Measurements from ENCODE around the gene FAIM2. TPM values are rescaled to one million over a fixed set of nuclear protein-coding genes. Genes with fewer than 3 reads are reported as not detected.
A peak's percentile ranks its signal among the peaks of the same experiment; 100 is the strongest.

Gene FAIM2
- total and polyA plus RNA-seq, 2 experiments from 2014 or later, result 0.86 to 4.6 TPM

DNA sequence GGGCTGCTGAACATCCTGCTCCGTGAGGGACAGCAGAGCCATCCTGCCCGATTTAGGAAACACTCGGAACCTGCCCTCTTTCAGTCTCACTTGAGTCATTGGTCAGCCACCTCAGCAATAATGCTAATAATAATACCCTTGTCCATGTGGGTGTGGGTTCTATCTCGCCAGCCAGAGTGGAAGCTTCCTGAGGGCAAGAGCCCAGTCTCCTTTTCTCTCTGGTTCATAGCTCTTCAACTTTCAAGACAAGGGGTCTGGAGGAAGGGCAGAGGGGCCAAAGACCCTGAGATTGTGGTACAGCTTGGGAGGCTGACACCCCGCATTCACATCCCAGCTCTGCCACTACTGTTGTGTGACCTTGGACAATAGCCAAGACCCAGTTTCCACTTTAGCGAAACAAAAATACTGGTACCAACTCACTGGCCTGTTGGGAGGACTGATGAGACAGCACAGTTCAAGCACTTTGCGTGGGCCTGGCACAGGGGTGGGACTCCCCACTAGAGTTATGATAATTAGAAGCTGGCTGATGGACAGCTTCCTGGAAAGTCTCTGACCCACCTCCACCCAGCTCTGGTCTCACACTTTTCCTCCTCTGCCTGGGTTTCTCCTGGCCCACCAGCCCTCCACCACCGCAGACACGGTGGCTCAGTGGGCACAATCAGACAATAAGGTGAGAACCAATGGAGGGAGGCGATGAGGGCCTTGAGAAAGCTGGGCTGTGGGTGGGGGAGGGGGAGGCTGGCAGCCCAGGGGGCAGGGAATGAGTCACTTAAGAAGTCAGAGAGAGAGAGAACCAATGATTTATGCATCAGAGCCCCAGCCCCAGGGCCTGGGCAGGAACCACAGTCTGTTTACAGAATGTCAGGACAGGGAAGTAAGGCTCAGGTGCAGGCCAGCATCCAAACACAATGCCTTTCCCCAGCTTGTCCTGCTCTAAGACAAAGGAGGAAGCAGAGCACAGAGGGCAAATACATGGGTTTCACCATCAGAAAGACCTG is 9.6 kb downstream of the FAIM2 start:
- Histone ChIP-seq H3K27me3 (replicated peaks; ENCODE audit: insufficient read depth) (no peaks in the 10 kb centered on the region), H3K36me3 (ENCODE audit: low read depth) (no peaks in the 10 kb centered on the region), H3K4me3 (no peak overlapping the region), H3K9ac (no peak overlapping the region), H3K4me1 (ENCODE audit: insufficient read depth) (no peaks in the 10 kb centered on the region), H3K27ac (no peak overlapping the region), H2AFZ (no peak overlapping the region), H3K9me3 (ENCODE audit: low read depth) (no peaks in the 10 kb centered on the region), H3K4me2 (ENCODE audit: unreplicated experiment) (no peak overlapping the region), H3F3A (ENCODE audit: insufficient read depth) (no peaks in the 10 kb centered on the region), H3K79me2 (ENCODE audit: insufficient read depth) (no peaks in the 10 kb centered on the region), H4K20me1 (ENCODE audit: insufficient read depth) (no peaks in the 10 kb centered on the region), H3K9me2 (ENCODE audit: insufficient read depth) (no peaks in the 10 kb centered on the region)
- TF ChIP-seq EZH2 (IDR thresholded peaks at IDR 0.05; ENCODE audit: insufficient read depth, poor library complexity, severe bottlenecking), result no peak
- TF ChIP-seq EZH2phosphoT487 (IDR thresholded peaks at IDR 0.05; ENCODE audit: insufficient read depth, low read depth), result no peak
- in situ Hi-C loops (cut with MboI), result no loop called here
- DNase-seq, result peak; percentile 17
- 79 to 80% methylated on average over 10 of the region's 10 CpGs for WGBS, 2 experiments (ENCODE audit: low coverage in 1 of 2, low lambda C conversion rate in 2 of 2, missing lambda C conversion rate in 2 of 2)

DNA sequence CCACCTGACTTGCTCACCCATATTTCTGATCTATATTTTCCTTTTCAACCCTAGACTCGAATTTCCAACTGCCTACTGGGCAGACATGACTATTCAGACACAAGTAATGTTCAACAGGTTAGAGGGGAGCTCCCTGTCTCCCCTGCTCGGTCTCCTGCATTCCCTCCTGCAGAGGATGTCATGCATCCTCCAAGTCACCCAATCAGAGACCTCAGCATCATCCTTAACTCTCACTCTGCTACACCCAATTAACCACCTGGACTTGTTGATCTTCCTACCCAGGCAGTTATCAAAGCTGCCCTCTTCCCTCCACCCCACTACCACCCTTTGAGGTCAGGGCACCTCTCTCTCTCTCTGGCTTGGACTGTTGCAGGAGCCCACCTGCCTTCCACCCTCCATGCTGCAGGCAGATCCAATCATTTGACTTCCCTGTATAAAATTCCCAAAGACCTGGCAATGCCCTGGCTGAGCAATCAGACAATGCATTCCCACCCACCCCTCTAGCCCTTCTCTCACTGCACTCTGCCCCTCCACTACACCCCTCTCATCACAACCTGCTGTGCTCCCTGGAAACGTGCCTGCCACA is 10.9 kb downstream of the FAIM2 start:
- H3K27me3 ChIP-seq (replicated peaks; ENCODE audit: insufficient read depth), result no peaks in the 10 kb centered on the region
- H3F3A ChIP-seq (ENCODE audit: insufficient read depth), result no peaks in the 10 kb centered on the region
- H3K9me3 ChIP-seq (ENCODE audit: low read depth), result no peaks in the 10 kb centered on the region
- no peaks in the 10 kb centered on the region for H3K79me2 ChIP-seq (ENCODE audit: insufficient read depth)
- DNase-seq, result no peak
- H3K27ac ChIP-seq, result no peak overlapping the region
- no peak overlapping the region for H3K4me2 ChIP-seq (ENCODE audit: unreplicated experiment)
- no peaks in the 10 kb centered on the region for H3K36me3 ChIP-seq (ENCODE audit: low read depth)
- no peak overlapping the region for H3K9ac ChIP-seq
- H3K4me3 ChIP-seq, result no peak overlapping the region
- H4K20me1 ChIP-seq (ENCODE audit: insufficient read depth), result no peaks in the 10 kb centered on the region
- 16 to 20% methylated on average over 3 of the region's 3 CpGs for WGBS, 2 experiments (ENCODE audit: low coverage in 1 of 2, low lambda C conversion rate in 2 of 2, missing lambda C conversion rate in 2 of 2)
- no peaks in the 10 kb centered on the region for H3K4me1 ChIP-seq (ENCODE audit: insufficient read depth)
- H2AFZ ChIP-seq, result no peak overlapping the region
- no peaks in the 10 kb centered on the region for H3K9me2 ChIP-seq (ENCODE audit: insufficient read depth)
- in situ Hi-C loops (cut with MboI), result no loop called here
- no peak for TF ChIP-seq EZH2 (IDR thresholded peaks at IDR 0.05; ENCODE audit: insufficient read depth, poor library complexity, severe bottlenecking)
- TF ChIP-seq EZH2phosphoT487 (IDR thresholded peaks at IDR 0.05; ENCODE audit: insufficient read depth, low read depth), result no peak

DNA sequence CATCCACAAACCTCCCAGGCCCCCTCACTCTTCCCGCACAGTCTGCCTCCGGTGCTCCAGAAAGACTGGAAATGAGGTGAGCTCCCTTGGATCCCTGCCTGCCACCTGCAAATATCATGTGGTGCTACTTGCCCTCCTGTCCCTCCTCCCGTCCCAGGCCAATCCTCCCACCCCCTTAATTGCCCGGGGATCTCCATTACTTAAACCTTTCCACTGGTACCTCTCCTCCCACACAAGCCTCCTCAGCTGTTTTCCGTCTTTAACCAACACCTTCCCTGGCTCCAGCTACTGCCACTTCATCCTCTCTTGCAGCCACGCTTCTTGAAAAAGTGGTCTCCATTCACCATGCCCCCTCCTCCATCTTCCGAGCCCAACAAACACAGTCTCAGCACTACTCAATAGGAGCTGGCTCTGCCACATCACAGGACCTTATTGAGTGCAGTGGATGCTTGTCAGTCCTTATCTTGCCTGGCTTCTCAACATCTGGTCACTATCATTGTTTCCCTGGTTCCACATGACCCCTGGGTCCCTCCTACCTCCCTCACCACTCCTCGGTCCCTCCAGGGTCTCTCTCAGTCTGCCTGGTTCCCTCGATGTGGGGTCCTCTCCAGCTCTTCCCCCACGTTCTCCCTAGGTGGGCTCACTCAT is 11.5 kb downstream of the FAIM2 start:
- H3K9me3 ChIP-seq (ENCODE audit: low read depth), result no peaks in the 10 kb centered on the region
- TF ChIP-seq EZH2 (IDR thresholded peaks at IDR 0.05; ENCODE audit: insufficient read depth, poor library complexity, severe bottlenecking), result no peak
- no peak for TF ChIP-seq EZH2phosphoT487 (IDR thresholded peaks at IDR 0.05; ENCODE audit: insufficient read depth, low read depth)
- in situ Hi-C loops (cut with MboI), result no loop called here
- H3K79me2 ChIP-seq (ENCODE audit: insufficient read depth), result no peaks in the 10 kb centered on the region
- 53 to 56% methylated on average over 10 of the region's 10 CpGs for WGBS, 2 experiments (ENCODE audit: low coverage in 1 of 2, low lambda C conversion rate in 2 of 2, missing lambda C conversion rate in 2 of 2)
- H3K4me3 ChIP-seq, result no peak overlapping the region
- no peaks in the 10 kb centered on the region for H3K9me2 ChIP-seq (ENCODE audit: insufficient read depth)
- no peaks in the 10 kb centered on the region for H3K36me3 ChIP-seq (ENCODE audit: low read depth)
- DNase-seq, result no peak
- no peaks in the 10 kb centered on the region for H3F3A ChIP-seq (ENCODE audit: insufficient read depth)
- no peaks in the 10 kb centered on the region for H3K27me3 ChIP-seq (replicated peaks; ENCODE audit: insufficient read depth)
- H3K9ac ChIP-seq, result no peak overlapping the region
- H2AFZ ChIP-seq, result no peak overlapping the region
- no peaks in the 10 kb centered on the region for H4K20me1 ChIP-seq (ENCODE audit: insufficient read depth)
- H3K4me1 ChIP-seq (ENCODE audit: insufficient read depth), result no peaks in the 10 kb centered on the region
- H3K4me2 ChIP-seq (ENCODE audit: unreplicated experiment), result no peak overlapping the region
- H3K27ac ChIP-seq, result no peak overlapping the region

GRCh38 chr12:49891476-49891875 is 12.2 kb downstream of the FAIM2 start:
- H3K4me3 ChIP-seq, result no peak overlapping the region
- H3F3A ChIP-seq (ENCODE audit: insufficient read depth), result no peaks in the 10 kb centered on the region
- DNase-seq, result no peak
- no peaks in the 10 kb centered on the region for H3K79me2 ChIP-seq (ENCODE audit: insufficient read depth)
- no peak overlapping the region for H2AFZ ChIP-seq
- no peak for TF ChIP-seq EZH2 (IDR thresholded peaks at IDR 0.05; ENCODE audit: insufficient read depth, poor library complexity, severe bottlenecking)
- no peak for TF ChIP-seq EZH2phosphoT487 (IDR thresholded peaks at IDR 0.05; ENCODE audit: insufficient read depth, low read depth)
- no peaks in the 10 kb centered on the region for H3K4me1 ChIP-seq (ENCODE audit: insufficient read depth)
- H3K9me3 ChIP-seq (ENCODE audit: low read depth), result no peaks in the 10 kb centered on the region
- no peaks in the 10 kb centered on the region for H3K27me3 ChIP-seq (replicated peaks; ENCODE audit: insufficient read depth)
- no peaks in the 10 kb centered on the region for H4K20me1 ChIP-seq (ENCODE audit: insufficient read depth)
- in situ Hi-C loops (cut with MboI), result no loop called here
- no peak overlapping the region for H3K4me2 ChIP-seq (ENCODE audit: unreplicated experiment)
- H3K9ac ChIP-seq, result no peak overlapping the region
- no peak overlapping the region for H3K27ac ChIP-seq
- no peaks in the 10 kb centered on the region for H3K9me2 ChIP-seq (ENCODE audit: insufficient read depth)
- no peaks in the 10 kb centered on the region for H3K36me3 ChIP-seq (ENCODE audit: low read depth)
- WGBS, 2 experiments (ENCODE audit: low coverage in 1 of 2, low lambda C conversion rate in 2 of 2, missing lambda C conversion rate in 2 of 2), result 70 to 71% methylated on average over 6 of the region's 6 CpGs

Measured in GM23248 (cell line).